HG03457 (cell line): ENCODE measurements around the gene RNF112.
"Not testable (repeated sequence)": the region's sequence is repeated elsewhere in the genome, so short reads cannot be mapped to it uniquely, and the experiment has no call there.

Experiments
- ATAC-seq: cut with Tn5 transposase; IDR thresholded peaks from one replicate; pipeline ENCODE4 v1.9.1; 2021; ENCODE audit warnings: moderate number of reproducible peaks; ENCODE audit not compliant: unreplicated experiment

Gene RNF112

GRCh38 chr17:19443148-19443547 lies 32.1 kb downstream of the RNF112 start:
- no peak for ATAC-seq

- ATAC-seq = no peak
These were observed 34.1 kb downstream of the RNF112 start for GRCh38 chr17:19445105-19445504.

- not testable (repeated sequence) for ATAC-seq
These were observed 35.5 kb downstream of the RNF112 start for GRCh38 chr17:19446577-19446976.

- ATAC-seq = no peak
These were observed 36.1 kb downstream of the RNF112 start for GRCh38 chr17:19447085-19447583.

GRCh38 chr17:19448341-19449268 lies 37.6 kb downstream of the RNF112 start:
- ATAC-seq = no peak

DNA sequence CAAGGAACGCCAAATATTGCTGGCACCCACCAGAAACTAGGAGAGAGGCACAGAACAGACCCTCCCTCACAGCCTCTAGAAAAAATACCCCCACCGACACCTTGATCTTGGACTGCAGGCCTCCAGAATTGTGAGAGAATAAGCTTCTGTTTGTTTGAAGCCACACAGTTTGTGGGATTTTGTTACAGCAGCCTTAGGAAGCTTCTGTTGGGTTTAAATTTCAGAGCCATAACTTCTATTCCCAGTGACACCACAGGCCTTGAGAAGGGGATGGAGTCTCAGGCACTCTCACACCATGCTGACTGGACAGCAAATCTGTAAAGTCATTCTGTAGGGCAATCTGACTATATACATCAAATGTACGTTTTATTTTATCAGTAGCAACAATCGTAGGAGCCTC lies 38.6 kb downstream of the RNF112 start:
- ATAC-seq = no peak

GRCh38 chr17:19453296-19453695 lies 42.3 kb downstream of the RNF112 start:
- ATAC-seq = no peak

GRCh38 chr17:19454074-19454473 lies 43.0 kb downstream of the RNF112 start:
- no peak for ATAC-seq

- no peak for ATAC-seq
These were observed 45.2 kb downstream of the RNF112 start for GRCh38 chr17:19456016-19456927.

DNA sequence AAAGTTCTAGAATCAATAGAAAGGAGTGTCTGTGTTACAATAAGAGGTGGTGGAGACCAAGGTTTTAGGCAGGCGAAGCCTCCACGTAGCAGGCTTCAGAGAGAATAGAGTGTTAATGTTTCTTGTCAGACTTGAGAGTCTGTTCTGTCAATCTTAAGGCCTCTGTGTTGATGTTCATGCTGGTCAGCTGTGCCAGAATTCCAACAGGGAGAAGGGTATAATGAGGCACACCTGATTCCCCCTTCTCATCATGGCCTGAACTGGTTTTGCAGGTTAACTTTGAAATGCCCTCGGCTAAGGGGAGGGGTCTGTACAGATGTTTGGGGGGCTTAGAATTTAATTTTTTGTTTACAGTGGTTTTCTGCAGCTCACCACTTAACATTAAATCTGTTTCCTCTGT lies 46.0 kb downstream of the RNF112 start:
- ATAC-seq = no peak

DNA sequence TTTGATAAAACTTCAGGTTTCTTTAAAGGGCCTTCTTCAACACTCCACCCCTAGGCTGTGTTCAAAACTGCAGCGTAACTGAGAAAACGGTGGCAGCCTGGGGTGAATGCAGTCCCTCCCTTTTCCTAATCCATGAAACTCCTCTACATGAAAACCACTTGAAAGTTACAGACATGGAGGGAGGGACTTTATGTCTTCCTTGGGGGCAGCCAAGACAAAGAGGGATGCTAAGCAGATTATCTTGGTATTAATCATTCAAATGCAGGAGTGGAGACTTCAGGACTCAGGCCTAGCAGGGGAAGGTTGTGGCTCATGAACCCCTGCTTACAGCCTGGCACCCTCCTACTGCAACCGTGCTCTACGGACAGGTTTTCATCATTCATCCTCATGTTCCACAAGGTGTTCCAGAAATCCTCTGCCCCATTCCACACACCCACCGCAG lies 46.8 kb downstream of the RNF112 start:
- ATAC-seq = no peak

GRCh38 chr17:19458481-19458880 lies 47.4 kb downstream of the RNF112 start:
- ATAC-seq = not testable (repeated sequence)

GRCh38 chr17:19459018-19459655 lies 48.1 kb downstream of the RNF112 start:
- not testable (repeated sequence) for ATAC-seq

DNA sequence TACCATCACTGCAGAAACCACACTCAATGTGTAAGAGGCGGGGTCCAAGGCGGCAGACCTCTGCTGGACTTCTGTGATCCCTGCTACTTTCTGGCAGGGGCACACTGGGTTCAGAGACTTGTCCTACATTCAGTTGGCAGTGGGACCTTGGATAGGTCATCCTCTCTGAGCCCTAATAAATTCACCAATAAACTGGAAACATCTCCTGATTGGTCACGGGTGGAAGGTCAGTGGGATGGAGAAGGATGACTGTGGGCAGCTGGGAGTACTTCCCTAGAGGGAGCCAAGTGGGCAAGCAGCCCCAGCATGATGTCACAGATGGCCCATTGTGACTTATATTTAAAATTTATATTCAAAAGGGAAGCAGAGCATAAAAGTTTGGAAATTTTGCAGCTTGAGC lies 49.7 kb downstream of the RNF112 start:
- no peak for ATAC-seq

- no peak for ATAC-seq
These were observed 50.1 kb downstream of the RNF112 start for GRCh38 chr17:19461116-19461515.

- ATAC-seq = no peak
These were observed 50.6 kb downstream of the RNF112 start for GRCh38 chr17:19461681-19462080.

GRCh38 chr17:19462456-19463035 lies 51.5 kb downstream of the RNF112 start:
- ATAC-seq = not testable (repeated sequence)

GRCh38 chr17:19464031-19465026 lies 53.3 kb downstream of the RNF112 start:
- no peak for ATAC-seq
